ENCODE data around the gene DCUN1D3.
"Not testable (repeated sequence)": the region's sequence is repeated elsewhere in the genome, so short reads cannot be mapped to it uniquely, and the experiment has no call there.

Gene DCUN1D3

GRCh38 chr16:20933589-20933988 lies 33.4 kb upstream of the DCUN1D3 start:
- H3K36me3 ChIP-seq: no peaks in the 10 kb centered on the region
- no peaks in the 10 kb centered on the region for H3K27me3 ChIP-seq
- no peak overlapping the region for H3K4me3 ChIP-seq
- no peaks in the 10 kb centered on the region for H3K9me3 ChIP-seq
- no peak for TF ChIP-seq CTCF (IDR thresholded peaks at IDR 0.05)
- no peak overlapping the region for H3K27ac ChIP-seq
- intact Hi-C loops (cut with DNase I; ENCODE audit: low total_unique reads): no loop called here
- DNase-seq: no peak
- H3K4me1 ChIP-seq: peaks cover 0 to 24% (median 14%) of the 10 kb centered on the region in 4 donors

- H3K27ac ChIP-seq: peak overlapping the region; percentile 23 to 75
- intact Hi-C loops (cut with DNase I; ENCODE audit: low total_unique reads): no loop called here
- TF ChIP-seq CTCF (IDR thresholded peaks at IDR 0.05): no peak
- no peaks in the 10 kb centered on the region for H3K9me3 ChIP-seq
- peaks cover 0 to 24% (median 14%) of the 10 kb centered on the region in 4 donors for H3K4me1 ChIP-seq
- no peak for DNase-seq
- H3K4me3 ChIP-seq: no peak overlapping the region
- no peaks in the 10 kb centered on the region for H3K27me3 ChIP-seq
- H3K36me3 ChIP-seq: no peaks in the 10 kb centered on the region
Observed at GRCh38 chr16:20931066-20931600, 31.0 kb upstream of the DCUN1D3 start.

DNA sequence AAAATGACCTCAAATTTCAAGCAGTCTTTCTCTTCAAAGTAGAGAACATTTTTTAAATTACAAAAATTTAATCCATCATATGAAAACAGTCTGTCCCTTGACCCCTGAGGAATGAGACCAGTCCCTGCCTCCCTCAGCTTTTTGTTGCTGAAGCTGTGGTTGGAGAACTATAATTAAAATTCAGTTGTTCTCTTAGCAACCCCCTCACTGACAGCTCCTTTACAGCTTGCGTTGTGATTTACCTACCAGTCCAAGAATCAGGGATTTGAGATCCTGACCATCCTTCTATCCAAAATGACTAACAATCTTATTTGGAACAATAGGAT lies 30.2 kb upstream of the DCUN1D3 start:
- Histone ChIP-seq H3K36me3 (peaks cover under 1 to 3% (median 2%) of the 10 kb centered on the region in 3 donors), H3K4me3 (no peak overlapping the region), H3K27ac (peak overlapping the region; percentile 23 to 75), H3K9me3 (no peaks in the 10 kb centered on the region), H3K27me3 (no peaks in the 10 kb centered on the region), H3K4me1 (peaks cover 0 to 24% (median 14%) of the 10 kb centered on the region in 4 donors)
- no peak for TF ChIP-seq CTCF (IDR thresholded peaks at IDR 0.05)
- no peak for DNase-seq
- intact Hi-C loops (cut with DNase I; ENCODE audit: low total_unique reads): no loop called here

DNA sequence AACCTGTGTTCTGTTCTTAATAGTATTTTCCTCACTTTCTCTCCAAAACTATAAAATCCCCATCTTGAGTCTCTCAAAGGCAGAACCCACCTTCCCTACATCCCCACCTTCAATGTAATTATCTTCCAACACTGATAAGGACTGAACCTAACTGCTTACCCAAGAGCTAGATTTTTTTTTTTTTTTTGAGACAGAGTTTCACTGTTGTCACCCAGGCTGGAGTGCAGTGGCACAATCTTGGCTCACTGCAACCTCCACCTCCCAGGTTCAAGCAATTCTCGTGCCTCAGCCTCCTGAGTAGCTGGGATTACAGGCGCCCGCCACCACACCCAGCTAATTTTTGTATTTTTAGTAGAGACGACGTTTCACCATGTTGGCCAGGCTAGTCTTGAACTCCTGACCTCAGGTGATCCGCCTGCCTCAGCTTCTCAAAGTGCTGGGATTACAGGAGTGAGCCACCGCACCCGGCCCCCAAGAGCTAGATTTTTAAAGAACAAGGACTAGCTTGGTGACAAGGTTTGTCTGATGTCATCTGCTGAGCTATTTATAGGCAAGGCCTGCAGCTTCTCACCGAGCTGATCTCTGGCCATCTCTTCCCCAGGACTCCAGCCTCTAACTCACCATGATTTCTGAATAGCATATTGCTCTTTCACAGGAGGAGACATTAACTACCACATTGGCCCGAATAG lies 29.7 kb upstream of the DCUN1D3 start:
- peaks cover 0 to 24% (median 14%) of the 10 kb centered on the region in 4 donors for H3K4me1 ChIP-seq
- intact Hi-C loops (cut with DNase I; ENCODE audit: low total_unique reads); H3K36me3 ChIP-seq; H3K4me3 ChIP-seq; H3K27me3 ChIP-seq; H3K9me3 ChIP-seq; DNase-seq: not testable (repeated sequence)
- peak overlapping the region; percentile 23 to 75 for H3K27ac ChIP-seq

DNA sequence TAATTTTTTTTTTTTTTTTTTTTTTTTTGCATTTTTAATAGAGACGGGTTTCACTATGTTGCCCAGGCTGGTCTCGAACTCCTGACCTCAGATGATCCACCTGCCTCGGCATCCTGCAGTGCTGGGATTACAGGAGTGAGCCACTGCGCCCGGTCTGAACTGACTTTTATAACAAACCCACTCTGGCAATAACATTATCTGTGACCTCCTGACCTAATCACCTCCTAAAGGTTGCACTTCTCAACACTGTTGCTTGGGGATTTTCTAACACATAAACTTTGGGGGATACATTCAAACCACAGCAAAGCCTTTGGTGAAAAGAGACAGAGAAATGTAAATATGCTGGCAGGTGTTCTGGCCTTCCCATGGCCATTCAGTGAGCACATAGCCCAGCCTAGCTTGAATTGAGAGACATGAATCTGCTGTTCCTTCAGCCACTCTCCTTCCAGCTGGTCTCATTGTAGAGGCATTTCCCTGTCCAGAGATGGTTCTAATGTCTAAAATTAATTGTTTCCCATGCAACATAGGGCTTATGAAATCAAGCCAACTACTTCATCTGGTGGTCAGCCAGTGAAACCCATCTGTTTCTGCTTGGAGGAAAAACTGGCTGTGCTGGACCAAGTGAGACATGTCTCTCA lies 28.7 kb upstream of the DCUN1D3 start:
- DNase-seq: no peak
- Histone ChIP-seq H3K36me3 (peaks cover 6 to 16% (median 10%) of the 10 kb centered on the region in 3 donors), H3K27me3 (no peaks in the 10 kb centered on the region), H3K4me3 (no peak overlapping the region), H3K27ac (peak overlapping the region; percentile 23 to 75), H3K4me1 (peaks cover 0 to 24% (median 14%) of the 10 kb centered on the region in 4 donors), H3K9me3 (no peaks in the 10 kb centered on the region)
- TF ChIP-seq CTCF (IDR thresholded peaks at IDR 0.05): no peak
- intact Hi-C loops (cut with DNase I; ENCODE audit: low total_unique reads): no loop called here

- no peak overlapping the region for H3K4me3 ChIP-seq
- H3K27ac ChIP-seq: no peak overlapping the region
- peaks cover 6 to 32% (median 15%) of the 10 kb centered on the region in 3 donors for H3K36me3 ChIP-seq
- no peaks in the 10 kb centered on the region for H3K9me3 ChIP-seq
- peaks cover 0 to 16% (median 9%) of the 10 kb centered on the region in 4 donors for H3K4me1 ChIP-seq
- no peaks in the 10 kb centered on the region for H3K27me3 ChIP-seq
- DNase-seq: no peak
- TF ChIP-seq CTCF (IDR thresholded peaks at IDR 0.05): no peak
- intact Hi-C loops (cut with DNase I; ENCODE audit: low total_unique reads): no loop called here
Observed at GRCh38 chr16:20925751-20926150, 25.6 kb upstream of the DCUN1D3 start.

Measured in tibial artery (tissue), 4 donors.